T-helper 2 cell treated with Interferon-gamma antibody and Interleukin-4, amounts not matched to agents 100 ng/mL and 5 ng/mL, for 36 hours (primary cell): ENCODE results near the gene RUVBL1. TPM values are rescaled to one million over a fixed set of nuclear protein-coding genes. Genes with fewer than 3 reads are reported as not detected.

Source experiments
- intact Hi-C: fragments of 100-400 bp; cut with micrococcal nuclease; formaldehyde crosslinking; loops from one replicate; pipeline ENCODE4 v1.15.1; 2023
- total RNA-seq: library from RNA; stranded (reverse); gene quantifications from 2 replicates; pipeline ENCODE4 v1.2.3, GENCODE V29; 2022

Gene RUVBL1
- total RNA-seq, 1 donor from 2014 or later = 79.1 TPM

DNA sequence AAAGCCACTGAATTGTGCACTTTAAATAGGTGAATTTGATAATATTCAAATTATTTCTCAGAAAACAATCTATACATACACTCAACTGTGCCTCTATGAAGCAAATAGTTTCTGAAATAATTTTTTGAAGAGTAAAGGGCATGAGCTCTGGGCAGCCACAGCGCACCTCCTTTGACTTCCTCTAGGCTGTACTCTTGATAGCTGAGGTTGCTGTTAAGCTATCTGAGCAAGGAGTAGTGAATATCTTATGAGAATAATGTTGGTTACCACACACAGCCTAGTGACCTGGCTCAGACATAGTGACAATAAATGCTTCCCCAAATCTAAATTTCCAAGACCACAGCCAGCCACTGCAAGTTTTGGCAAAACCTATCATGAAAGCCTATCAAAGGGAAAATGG lies 83.0 kb downstream of the RUVBL1 start:
- intact Hi-C loops = no loop called here

- intact Hi-C loops = no loop called here
These were observed 83.6 kb downstream of the RUVBL1 start for GRCh38 chr3:128040041-128040440.

- intact Hi-C loops = no loop called here
These were observed 87.5 kb downstream of the RUVBL1 start for GRCh38 chr3:128036119-128036518.

GRCh38 chr3:128033102-128033501 lies 90.5 kb downstream of the RUVBL1 start:
- intact Hi-C loops = no loop called here

Other genes starting within 250 kb of the RUVBL1 start
- gene KBTBD12, start 208.6 kb downstream of the RUVBL1 start, total RNA-seq = not detected in 2 replicates
- 235 and 252 TPM in 2 replicates for gene SEC61A1, start 71.4 kb downstream of the RUVBL1 start, total RNA-seq
- 18.2 and 19.8 TPM in 2 replicates for gene EEFSEC, start 29.7 kb upstream of the RUVBL1 start, total RNA-seq